NCI-H1092 treated with DMSO at 0.1 percent for 48 hours (cell line): ENCODE data around the gene ADAMTS2.

Experiments used
- DNase-seq: peaks from one replicate; lab custom pipeline; 2025; lab: John Stamatoyannopoulos, UW

Gene ADAMTS2

GRCh38 chr5:179266291-179267070, 78.8 kb downstream of the ADAMTS2 start:
- no peak for DNase-seq

GRCh38 chr5:179265514-179266290, 79.6 kb downstream of the ADAMTS2 start:
- DNase-seq = peak; percentile 24

GRCh38 chr5:179264783-179265513, 80.3 kb downstream of the ADAMTS2 start:
- DNase-seq = no peak

GRCh38 chr5:179264053-179264782, 81.0 kb downstream of the ADAMTS2 start:
- no peak for DNase-seq

GRCh38 chr5:179263391-179264052, 81.7 kb downstream of the ADAMTS2 start:
- DNase-seq = no peak

- no peak for DNase-seq
Observed at GRCh38 chr5:179262126-179262920, 82.9 kb downstream of the ADAMTS2 start.

GRCh38 chr5:179261301-179262125, 83.7 kb downstream of the ADAMTS2 start:
- no peak for DNase-seq

- no peak for DNase-seq
Observed at GRCh38 chr5:179260324-179261070, 84.8 kb downstream of the ADAMTS2 start.

- DNase-seq = no peak
Observed at GRCh38 chr5:179259731-179260323, 85.4 kb downstream of the ADAMTS2 start.

- DNase-seq = no peak
Observed at GRCh38 chr5:179258922-179259730, 86.1 kb downstream of the ADAMTS2 start.

- no peak for DNase-seq
Observed at GRCh38 chr5:179258001-179258921, 87.0 kb downstream of the ADAMTS2 start.

GRCh38 chr5:179257176-179257682, 88.0 kb downstream of the ADAMTS2 start:
- no peak for DNase-seq

- DNase-seq = no peak
Observed at GRCh38 chr5:179256328-179257175, 88.7 kb downstream of the ADAMTS2 start.

GRCh38 chr5:179255527-179256327, 89.5 kb downstream of the ADAMTS2 start:
- DNase-seq = no peak
